Subcutaneous abdominal adipose tissue (tissue), 5 donors: ENCODE data around the gene TMEM117.

Experiments used
- H3K27ac ChIP-seq: one replicate; pipeline ENCODE4 v1.7.0; 2013; ENCODE audit warnings: low read depth, mild to moderate bottlenecking, inconsistent platforms, low read length, moderate library complexity
- H3K27me3 ChIP-seq, 5 donors: one replicate each; pipeline ENCODE4 v1.7.0; 2013; ENCODE audit warnings: low read length in 5 of 5, inconsistent platforms in 1 of 5; ENCODE audit not compliant: control insufficient read depth in 5 of 5, insufficient read depth in 4 of 5
- H3K36me3 ChIP-seq, 5 donors: one replicate each; pipeline ENCODE4 v1.7.0; 2013; ENCODE audit warnings: low read length in 5 of 5; ENCODE audit not compliant: control insufficient read depth in 5 of 5, insufficient read depth in 5 of 5
- H3K4me1 ChIP-seq, 5 donors: one replicate each; pipeline ENCODE4 v1.7.0; 2013; ENCODE audit warnings: low read length in 5 of 5, mild to moderate bottlenecking in 3 of 5, moderate library complexity in 1 of 5; ENCODE audit not compliant: control insufficient read depth in 5 of 5, insufficient read depth in 5 of 5
- H3K4me3 ChIP-seq, 5 donors: one replicate each; pipeline ENCODE4 v1.7.0; 2013; ENCODE audit warnings: low read length in 5 of 5, low read depth in 1 of 5
- H3K9ac ChIP-seq, 5 donors: one replicate each; pipeline ENCODE4 v1.7.0; 2013; ENCODE audit warnings: low read length in 5 of 5, mild to moderate bottlenecking in 4 of 5, moderate library complexity in 3 of 5
- H3K9me3 ChIP-seq, 5 donors: one replicate each; pipeline ENCODE4 v1.7.0; 2013; ENCODE audit warnings: low read length in 5 of 5; ENCODE audit not compliant: control insufficient read depth in 5 of 5
- donor health status: healthy.
- donor health status: healthy.
- donor health status: healthy.
- donor health status: healthy.
- donor health status: healthy.

TMEM117 gene

GRCh38 chr12:43898474-43898873 lies 62.6 kb downstream of the TMEM117 start:
- Histone ChIP-seq H3K4me1 (no peaks in the 10 kb centered on the region), H3K27me3 (no peaks in the 10 kb centered on the region), H3K36me3 (no peaks in the 10 kb centered on the region), H3K27ac (no peak overlapping the region), H3K4me3 (no peak overlapping the region), H3K9ac (no peak overlapping the region), H3K9me3 (no peaks in the 10 kb centered on the region)

- no peak overlapping the region for H3K9ac ChIP-seq
- no peaks in the 10 kb centered on the region for H3K36me3 ChIP-seq
- no peak overlapping the region for H3K27ac ChIP-seq
- no peaks in the 10 kb centered on the region for H3K9me3 ChIP-seq
- H3K27me3 ChIP-seq = no peaks in the 10 kb centered on the region
- H3K4me3 ChIP-seq = no peak overlapping the region
- H3K4me1 ChIP-seq = no peaks in the 10 kb centered on the region
These were observed 63.7 kb downstream of the TMEM117 start for GRCh38 chr12:43899574-43899973.

- Histone ChIP-seq H3K27ac (no peak overlapping the region), H3K36me3 (no peaks in the 10 kb centered on the region), H3K4me1 (no peaks in the 10 kb centered on the region), H3K9ac (no peak overlapping the region), H3K4me3 (no peak overlapping the region), H3K9me3 (no peaks in the 10 kb centered on the region), H3K27me3 (no peaks in the 10 kb centered on the region)
These were observed 67.8 kb downstream of the TMEM117 start for GRCh38 chr12:43903686-43904085.

- Histone ChIP-seq H3K27ac (no peak overlapping the region), H3K27me3 (no peaks in the 10 kb centered on the region), H3K9me3 (no peaks in the 10 kb centered on the region), H3K36me3 (no peaks in the 10 kb centered on the region), H3K4me1 (no peaks in the 10 kb centered on the region), H3K9ac (no peak overlapping the region), H3K4me3 (no peak overlapping the region)
These were observed 77.0 kb downstream of the TMEM117 start for GRCh38 chr12:43912859-43913258.

- Histone ChIP-seq H3K36me3 (no peaks in the 10 kb centered on the region), H3K4me1 (no peaks in the 10 kb centered on the region), H3K27ac (no peak overlapping the region), H3K27me3 (no peaks in the 10 kb centered on the region), H3K9ac (no peak overlapping the region), H3K9me3 (no peaks in the 10 kb centered on the region), H3K4me3 (no peak overlapping the region)
These were observed 78.5 kb downstream of the TMEM117 start for GRCh38 chr12:43914391-43914790.

GRCh38 chr12:43914923-43915468 lies 79.1 kb downstream of the TMEM117 start:
- H3K27ac ChIP-seq = no peak overlapping the region

GRCh38 chr12:43917896-43918295 lies 82.0 kb downstream of the TMEM117 start:
- Histone ChIP-seq H3K27me3 (no peaks in the 10 kb centered on the region), H3K9me3 (no peaks in the 10 kb centered on the region), H3K4me3 (no peak overlapping the region), H3K27ac (no peak overlapping the region), H3K9ac (no peak overlapping the region), H3K36me3 (no peaks in the 10 kb centered on the region), H3K4me1 (no peaks in the 10 kb centered on the region)

More at GRCh38 chr12:43914923-43915468, 79.1 kb downstream of the TMEM117 start:
- Histone ChIP-seq H3K4me1 (no peaks in the 10 kb centered on the region), H3K9ac (no peak overlapping the region), H3K36me3 (no peaks in the 10 kb centered on the region), H3K9me3 (no peaks in the 10 kb centered on the region), H3K4me3 (no peak overlapping the region), H3K27me3 (no peaks in the 10 kb centered on the region)

GRCh38 chr12:43921666-43922337 lies 85.9 kb downstream of the TMEM117 start:
- Histone ChIP-seq H3K9ac (no peak overlapping the region), H3K4me3 (no peak overlapping the region), H3K4me1 (peaks cover 0 to under 1% (median 0%) of the 10 kb centered on the region in 5 donors), H3K36me3 (no peaks in the 10 kb centered on the region), H3K27me3 (no peaks in the 10 kb centered on the region), H3K9me3 (no peaks in the 10 kb centered on the region), H3K27ac (no peak overlapping the region)

GRCh38 chr12:43930032-43930431 lies 94.2 kb downstream of the TMEM117 start:
- H3K27me3 ChIP-seq = no peaks in the 10 kb centered on the region
- H3K4me3 ChIP-seq = no peak overlapping the region
- H3K36me3 ChIP-seq = no peaks in the 10 kb centered on the region
- no peak overlapping the region for H3K9ac ChIP-seq
- no peak overlapping the region for H3K27ac ChIP-seq
- H3K4me1 ChIP-seq = peaks cover 0 to 4% (median 0%) of the 10 kb centered on the region in 5 donors
- peaks cover 0 to 12% (median 6%) of the 10 kb centered on the region in 5 donors for H3K9me3 ChIP-seq

GRCh38 chr12:43931187-43931586 lies 95.3 kb downstream of the TMEM117 start:
- Histone ChIP-seq H3K27me3 (no peaks in the 10 kb centered on the region), H3K27ac (no peak overlapping the region), H3K4me3 (no peak overlapping the region), H3K4me1 (peaks cover 0 to 4% (median 0%) of the 10 kb centered on the region in 5 donors), H3K36me3 (no peaks in the 10 kb centered on the region), H3K9me3 (peaks cover 0 to 12% (median 6%) of the 10 kb centered on the region in 5 donors), H3K9ac (no peak overlapping the region)
